Umbilical cord (tissue), 2 donors: ENCODE results near the gene TPRG1. TPM values are rescaled to one million over a fixed set of nuclear protein-coding genes. Genes with fewer than 3 reads are reported as not detected.

Experiments
- DNase-seq: peaks from one replicate; pipeline ENCODE4 v3.0.0-alpha.2; 2015; ENCODE audit warnings: low spot score
- total RNA-seq: library from RNA; depleted of rRNA; stranded (reverse); fragments of >200 nt; gene quantifications from one replicate; pipeline ENCODE4 v1.2.3, GENCODE V29; 2014; ENCODE audit warnings: low replicate concordance; ENCODE audit not compliant: insufficient read depth

TPRG1 gene
- total RNA-seq: 13.5 TPM

GRCh38 chr3:189171707-189172106 lies at the start of gene TPRG1:
Gene TPRG1, plus strand, starts transcription at chr3:189171971. Its CDS starts 35,414 bp downstream, at chr3:189207385.
- DNase-seq: no peak

- no peak for DNase-seq
Observed at GRCh38 chr3:189122110-189122509, 49.7 kb upstream of the TPRG1 start.

- DNase-seq: peak; percentile 33
Observed at GRCh38 chr3:189122526-189123205, 49.1 kb upstream of the TPRG1 start.

- peak; percentile 92 for DNase-seq
Observed at GRCh38 chr3:189123595-189124387, 48.0 kb upstream of the TPRG1 start.

GRCh38 chr3:189132231-189132671 lies 39.5 kb upstream of the TPRG1 start:
- DNase-seq: peak; percentile 90

- no peak for DNase-seq
Observed at GRCh38 chr3:189132839-189133238, 38.9 kb upstream of the TPRG1 start.

- no peak for DNase-seq
Observed at GRCh38 chr3:189133768-189134167, 38.0 kb upstream of the TPRG1 start.

- DNase-seq: no peak
Observed at GRCh38 chr3:189137416-189137815, 34.4 kb upstream of the TPRG1 start.

- DNase-seq: no peak
Observed at GRCh38 chr3:189138901-189139610, 32.7 kb upstream of the TPRG1 start.

GRCh38 chr3:189139611-189139940 lies 32.2 kb upstream of the TPRG1 start:
- no peak for DNase-seq

GRCh38 chr3:189142527-189142926 lies 29.2 kb upstream of the TPRG1 start:
- no peak for DNase-seq

GRCh38 chr3:189143321-189143720 lies 28.4 kb upstream of the TPRG1 start:
- DNase-seq: no peak

GRCh38 chr3:189143771-189144170 lies 28.0 kb upstream of the TPRG1 start:
- DNase-seq: no peak

- peak; percentile 27 for DNase-seq
Observed at GRCh38 chr3:189144645-189145044, 27.1 kb upstream of the TPRG1 start.

GRCh38 chr3:189146848-189147247 lies 24.9 kb upstream of the TPRG1 start:
- DNase-seq: no peak

- peak; percentile 89 for DNase-seq
Observed at GRCh38 chr3:189148081-189148507, 23.7 kb upstream of the TPRG1 start.

GRCh38 chr3:189149203-189149602 lies 22.6 kb upstream of the TPRG1 start:
- DNase-seq: no peak

- no peak for DNase-seq
Observed at GRCh38 chr3:189157232-189158007, 14.4 kb upstream of the TPRG1 start.

- DNase-seq: no peak
Observed at GRCh38 chr3:189158034-189158433, 13.7 kb upstream of the TPRG1 start.

- DNase-seq: no peak
Observed at GRCh38 chr3:189160519-189161309, 11.1 kb upstream of the TPRG1 start.
